GM18951 (cell line): Measurements from ENCODE around the gene LRP1B.

ENCODE experiments used
- POLR2A ChIP-seq: IDR thresholded peaks from 4 replicates; pipeline ENCODE4 v1.6.1; 2011; ENCODE audit warnings: mild to moderate bottlenecking; ENCODE audit not compliant: insufficient read length, insufficient read depth; ENCODE audit errors: extremely low read depth
- in situ Hi-C: fragments of 300-500 bp; cut with MboI; formaldehyde crosslinking; loops from one replicate; pipeline ENCODE4 v1.12.0; 2022; ENCODE audit warnings: low sequenced_read_pairs, mixed read lengths, inconsistent platforms; ENCODE audit not compliant: unreplicated experiment

LRP1B gene

GRCh38 chr2:140502951-140503630 is 1627.7 kb downstream of the LRP1B start:
- TF ChIP-seq POLR2A, result no peak
- in situ Hi-C loops, result no loop called here

- no peak for TF ChIP-seq POLR2A
- in situ Hi-C loops, result no loop called here
These were observed 1632.5 kb downstream of the LRP1B start for GRCh38 chr2:140498360-140498759.

GRCh38 chr2:140496714-140497113 is 1634.1 kb downstream of the LRP1B start:
- in situ Hi-C loops, result no loop called here
- TF ChIP-seq POLR2A, result no peak

GRCh38 chr2:140491876-140492275 is 1638.9 kb downstream of the LRP1B start:
- TF ChIP-seq POLR2A, result no peak
- in situ Hi-C loops, result no loop called here

- no peak for TF ChIP-seq POLR2A
- in situ Hi-C loops, result no loop called here
These were observed 1641.6 kb downstream of the LRP1B start for GRCh38 chr2:140489193-140489592.

GRCh38 chr2:140481136-140481535 is 1649.7 kb downstream of the LRP1B start:
- in situ Hi-C loops, result no loop called here
- TF ChIP-seq POLR2A, result no peak

- TF ChIP-seq POLR2A, result no peak
- in situ Hi-C loops, result no loop called here
These were observed 1657.0 kb downstream of the LRP1B start for GRCh38 chr2:140473851-140474250.

GRCh38 chr2:140472676-140473075 is 1658.1 kb downstream of the LRP1B start:
- in situ Hi-C loops, result no loop called here
- no peak for TF ChIP-seq POLR2A

- TF ChIP-seq POLR2A, result no peak
These were observed 1665.5 kb downstream of the LRP1B start for GRCh38 chr2:140465301-140465700.

GRCh38 chr2:140462990-140463389 is 1667.8 kb downstream of the LRP1B start:
- in situ Hi-C loops, result no loop called here
- no peak for TF ChIP-seq POLR2A

More at GRCh38 chr2:140465301-140465700, 1665.5 kb downstream of the LRP1B start:
- in situ Hi-C loops, result no loop called here

- TF ChIP-seq POLR2A, result no peak
- in situ Hi-C loops, result no loop called here
These were observed 1673.3 kb downstream of the LRP1B start for GRCh38 chr2:140457483-140457882.

- TF ChIP-seq POLR2A, result no peak
- in situ Hi-C loops, result no loop called here
These were observed 1675.5 kb downstream of the LRP1B start for GRCh38 chr2:140455315-140455714.

- in situ Hi-C loops, result no loop called here
These were observed 1676.1 kb downstream of the LRP1B start for GRCh38 chr2:140454717-140455116.

GRCh38 chr2:140451324-140451723 is 1679.5 kb downstream of the LRP1B start:
- TF ChIP-seq POLR2A, result no peak
- in situ Hi-C loops, result no loop called here

More at GRCh38 chr2:140454717-140455116, 1676.1 kb downstream of the LRP1B start:
- TF ChIP-seq POLR2A, result no peak
